Keratinocyte (primary cell): ENCODE measurements around the gene SMCO2. TPM values are rescaled to one million over a fixed set of nuclear protein-coding genes. Genes with fewer than 3 reads are reported as not detected.

Source experiments
- DNase-seq: peaks from one replicate; pipeline ENCODE4 v3.0.0-alpha.2; 2011; ENCODE audit warnings: low read depth, missing footprints, low spot score
- FAIRE-seq: peaks from 2 replicates; lab custom pipeline; 2011; peaks lifted over from hg19 to GRCh38; lab: Jason Lieb, UNC
- H2AFZ ChIP-seq: 2 replicates; pipeline ENCODE4 v1.6.0; 2012; ENCODE audit warnings: low read length, control low read depth, inconsistent platforms; ENCODE audit not compliant: control insufficient read depth
- H3K27ac ChIP-seq: 2 replicates; pipeline ENCODE4 v1.5.1; 2011; ENCODE audit warnings: low read length; ENCODE audit not compliant: control insufficient read depth, insufficient read depth
- H3K27me3 ChIP-seq: 3 replicates; pipeline ENCODE4 v1.6.0; 2011; ENCODE audit warnings: low read length; ENCODE audit not compliant: control insufficient read depth, insufficient read depth; ENCODE audit errors: extremely low read depth
- H3K36me3 ChIP-seq, 2 experiments: 2 replicates in 1 of 2; 3 replicates in 1 of 2; pipeline ENCODE4 v1.5.1; 2011; ENCODE audit warnings: low read length in 2 of 2, mild to moderate bottlenecking in 1 of 2; ENCODE audit not compliant: control insufficient read depth in 2 of 2, insufficient read depth in 2 of 2; ENCODE audit errors: extremely low read depth in 1 of 2
- H3K4me1 ChIP-seq: 3 replicates; pipeline ENCODE4 v1.5.1; 2011; ENCODE audit warnings: low read length; ENCODE audit not compliant: control insufficient read depth, insufficient read depth; ENCODE audit errors: extremely low read depth
- H3K4me2 ChIP-seq: 3 replicates; pipeline ENCODE4 v1.6.0; 2011; ENCODE audit warnings: low read depth, low read length; ENCODE audit not compliant: control insufficient read depth, insufficient read depth; ENCODE audit errors: extremely low read depth
- H3K4me3 ChIP-seq, 3 experiments: fragments of 200-600 bp in 1 of 3; sonication (generic) in 1 of 3; 2 replicates in 2 of 3; 3 replicates in 1 of 3; pipeline ENCODE4 v1.5.1; 2011 to 2016; ENCODE audit warnings: low read length in 3 of 3, mild to moderate bottlenecking in 3 of 3, control low read depth in 2 of 3, inconsistent platforms in 1 of 3, low read depth in 1 of 3, mixed read lengths in 1 of 3, mixed run types in 1 of 3, moderate library complexity in 1 of 3; ENCODE audit not compliant: control insufficient read depth in 2 of 3, insufficient read depth in 2 of 3; ENCODE audit errors: extremely low read depth in 1 of 3
- H3K79me2 ChIP-seq: 2 replicates; pipeline ENCODE4 v1.6.0; 2012; ENCODE audit warnings: low read length; ENCODE audit not compliant: control insufficient read depth, insufficient read depth
- H3K9ac ChIP-seq: 3 replicates; pipeline ENCODE4 v1.6.0; 2011; ENCODE audit warnings: low read length; ENCODE audit not compliant: control insufficient read depth, insufficient read depth; ENCODE audit errors: extremely low read depth
- H3K9me1 ChIP-seq: 3 replicates; pipeline ENCODE4 v1.6.0; 2011; ENCODE audit warnings: low read length; ENCODE audit not compliant: control insufficient read depth, insufficient read depth; ENCODE audit errors: extremely low read depth
- H3K9me3 ChIP-seq: 2 replicates; pipeline ENCODE4 v1.5.1; 2012; ENCODE audit warnings: low read depth, low read length; ENCODE audit not compliant: control insufficient read depth
- H4K20me1 ChIP-seq: 3 replicates; pipeline ENCODE4 v1.6.0; 2011; ENCODE audit warnings: low read length; ENCODE audit not compliant: control insufficient read depth, insufficient read depth; ENCODE audit errors: extremely low read depth
- EZH2 ChIP-seq: IDR thresholded peaks from one replicate; pipeline ENCODE4 v1.6.1; 2012; ENCODE audit warnings: inconsistent platforms, mild to moderate bottlenecking, low read length, moderate library complexity
- dilution Hi-C: fragments of 300-500 bp; cut with MboI; formaldehyde crosslinking; loops from one replicate; pipeline ENCODE4 v1.7.0; 2020; ENCODE audit warnings: low sequenced_read_pairs; ENCODE audit not compliant: extremely low pct_ligation_motif_present
- polyA plus RNA-seq, 5 experiments: library from polyadenylated mRNA; depleted of rRNA in 3 of 5; stranded (reverse) in 3 of 5; stranded (forward) in 1 of 5; unstranded in 1 of 5; fragments of >200 nt; gene quantifications; 1 replicate in 1 of 5; 2 replicates in 3 of 5; 3 replicates in 1 of 5; pipeline versions ENCODE4 v1.2.1 to v1.2.3, GENCODE V29; 2011 to 2012; ENCODE audit warnings: missing spikeins in 2 of 5, low read depth in 1 of 5, low replicate concordance in 1 of 5
- TF ChIP-seq, protein P1 (sequence below), 3 experiments: IDR thresholded peaks in 1 of 3; conservative IDR thresholded peaks in 1 of 3; optimal IDR thresholded peaks in 1 of 3; 2 replicates in 2 of 3; 3 replicates in 1 of 3; pipeline versions ENCODE3 to v1.5.1; 2011; ENCODE audit warnings: low read length in 3 of 3, mild to moderate bottlenecking in 3 of 3, moderate library complexity in 2 of 3, control low read depth in 1 of 3, inconsistent platforms in 1 of 3; ENCODE audit not compliant: insufficient read depth in 2 of 3; ENCODE audit errors: extremely low read depth in 1 of 3

Gene SMCO2
- polyA plus RNA-seq, 1 donor (not counting 4 experiments of a cell fraction or from before 2014, with no cell fraction given): 0.49 TPM

DNA sequence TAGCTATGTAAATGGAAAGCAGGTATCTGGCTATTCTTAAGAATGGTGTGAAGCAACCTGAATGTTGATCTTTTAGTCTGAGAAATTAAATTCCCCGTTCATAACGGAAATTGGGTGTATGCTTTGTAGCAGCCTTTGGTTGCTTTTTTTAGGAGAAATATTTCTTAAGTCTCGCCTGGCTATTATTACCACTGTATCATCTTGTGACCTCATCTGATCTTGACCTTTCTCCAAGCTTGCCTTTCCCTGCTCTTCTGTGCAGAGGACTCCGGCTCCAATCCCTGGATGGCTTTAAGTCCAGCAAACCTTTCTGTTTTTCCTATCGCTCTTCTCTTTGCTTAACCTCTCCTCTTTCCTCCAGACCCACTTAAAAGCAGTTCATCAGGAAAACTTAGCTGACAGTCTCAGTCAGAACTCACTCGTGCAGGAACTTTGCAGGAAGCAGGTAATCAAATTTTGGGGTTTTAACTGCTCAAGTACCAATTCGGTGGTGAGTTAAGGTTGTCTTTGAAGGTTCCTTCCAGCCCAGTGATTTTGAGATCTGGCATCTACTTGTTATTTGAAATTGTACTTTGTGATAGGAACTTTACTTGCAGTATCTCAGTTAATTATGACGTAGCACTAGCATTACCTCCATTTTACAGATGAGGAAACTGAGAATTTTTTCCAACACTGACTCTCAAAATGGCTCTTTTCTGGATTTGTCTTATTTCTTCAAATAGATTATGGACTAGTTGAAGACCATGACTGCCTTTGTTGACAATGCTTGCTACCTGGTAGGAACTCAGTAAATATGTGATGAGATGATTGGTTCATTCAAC is 91.5 kb downstream of the SMCO2 start:
- no peak for DNase-seq
- FAIRE-seq: no peak
- dilution Hi-C loops: no loop called here
- H3K4me3 ChIP-seq: no peak overlapping the region
- H3K27me3 ChIP-seq: no peaks in the 10 kb centered on the region
- H3K9ac ChIP-seq: no peak overlapping the region
- no peaks in the 10 kb centered on the region for H3K9me3 ChIP-seq
- TF ChIP-seq, protein P1, sequence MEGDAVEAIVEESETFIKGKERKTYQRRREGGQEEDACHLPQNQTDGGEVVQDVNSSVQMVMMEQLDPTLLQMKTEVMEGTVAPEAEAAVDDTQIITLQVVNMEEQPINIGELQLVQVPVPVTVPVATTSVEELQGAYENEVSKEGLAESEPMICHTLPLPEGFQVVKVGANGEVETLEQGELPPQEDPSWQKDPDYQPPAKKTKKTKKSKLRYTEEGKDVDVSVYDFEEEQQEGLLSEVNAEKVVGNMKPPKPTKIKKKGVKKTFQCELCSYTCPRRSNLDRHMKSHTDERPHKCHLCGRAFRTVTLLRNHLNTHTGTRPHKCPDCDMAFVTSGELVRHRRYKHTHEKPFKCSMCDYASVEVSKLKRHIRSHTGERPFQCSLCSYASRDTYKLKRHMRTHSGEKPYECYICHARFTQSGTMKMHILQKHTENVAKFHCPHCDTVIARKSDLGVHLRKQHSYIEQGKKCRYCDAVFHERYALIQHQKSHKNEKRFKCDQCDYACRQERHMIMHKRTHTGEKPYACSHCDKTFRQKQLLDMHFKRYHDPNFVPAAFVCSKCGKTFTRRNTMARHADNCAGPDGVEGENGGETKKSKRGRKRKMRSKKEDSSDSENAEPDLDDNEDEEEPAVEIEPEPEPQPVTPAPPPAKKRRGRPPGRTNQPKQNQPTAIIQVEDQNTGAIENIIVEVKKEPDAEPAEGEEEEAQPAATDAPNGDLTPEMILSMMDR (optimal IDR thresholded peaks at IDR 0.05 in 1 of 3, IDR thresholded peaks at IDR 0.05 in 1 of 3, conservative IDR thresholded peaks at IDR 0.05 in 1 of 3; ENCODE audit: extremely low read depth in 1 of 3, insufficient read depth in 2 of 3, low read length in 3 of 3): no peak
- TF ChIP-seq EZH2: no peak
- peaks cover 89% of the 10 kb centered on the region for H3K79me2 ChIP-seq
- H3K36me3 ChIP-seq: peaks cover 0 to 2% of the 10 kb centered on the region in 2 experiments
- peaks cover 51% of the 10 kb centered on the region for H3K4me1 ChIP-seq
- peaks cover 3% of the 10 kb centered on the region for H3K9me1 ChIP-seq
- no peak overlapping the region for H3K4me2 ChIP-seq
- H2AFZ ChIP-seq: no peak overlapping the region
- H4K20me1 ChIP-seq: no peaks in the 10 kb centered on the region
- no peak overlapping the region for H3K27ac ChIP-seq

DNA sequence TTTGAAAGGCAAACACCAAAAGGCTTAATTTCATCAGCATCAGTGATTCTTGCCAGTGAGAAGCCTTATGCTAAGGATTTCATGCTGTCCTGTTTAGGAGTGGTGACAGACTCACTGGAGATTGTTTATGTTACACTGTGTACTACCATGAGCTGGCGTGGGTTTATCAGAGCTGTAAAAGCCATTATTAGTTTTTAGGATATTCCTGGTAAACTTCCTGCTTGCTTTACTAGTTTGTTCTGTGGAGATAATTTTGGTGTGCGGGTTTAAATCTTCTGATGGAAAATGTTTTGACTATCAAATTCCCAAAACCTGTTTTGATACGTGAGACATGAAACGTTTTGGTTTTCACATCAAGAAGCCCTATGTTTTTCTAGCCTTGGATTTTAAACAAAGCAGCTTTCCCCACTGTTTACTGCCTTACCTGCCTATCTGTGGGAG is 92.7 kb downstream of the SMCO2 start:
- FAIRE-seq: peak; percentile 69
- no peaks in the 10 kb centered on the region for H3K9me1 ChIP-seq

More for the DNA sequence above, 92.7 kb downstream of the SMCO2 start:
- peaks cover 51% of the 10 kb centered on the region for H3K4me1 ChIP-seq
- H3K27me3 ChIP-seq: no peaks in the 10 kb centered on the region
- peak overlapping the region; percentile 6 for H3K27ac ChIP-seq
- H3K36me3 ChIP-seq: peaks cover 0 to 2% of the 10 kb centered on the region in 2 experiments
- dilution Hi-C loops: no loop called here
- no peaks in the 10 kb centered on the region for H4K20me1 ChIP-seq
- H3K4me2 ChIP-seq: no peak overlapping the region
- H3K79me2 ChIP-seq: peaks cover 89% of the 10 kb centered on the region
- H3K9me3 ChIP-seq: no peaks in the 10 kb centered on the region
- no peak overlapping the region for H2AFZ ChIP-seq
- TF ChIP-seq EZH2: no peak
- TF ChIP-seq, protein P1 (optimal IDR thresholded peaks at IDR 0.05 in 1 of 3, IDR thresholded peaks at IDR 0.05 in 1 of 3, conservative IDR thresholded peaks at IDR 0.05 in 1 of 3; ENCODE audit: extremely low read depth in 1 of 3, insufficient read depth in 2 of 3, low read length in 3 of 3): no peak
- H3K4me3 ChIP-seq: no peak overlapping the region
- no peak for DNase-seq
- H3K9ac ChIP-seq: no peak overlapping the region
